Eye (tissue), 1 donor: ENCODE data around the gene PZP.
"Not testable (repeated sequence)": the region's sequence is repeated elsewhere in the genome, so short reads cannot be mapped to it uniquely, and the experiment has no call there.

ENCODE experiments used
- DNase-seq: peaks from one replicate; pipeline ENCODE4 v3.0.0-alpha.2; 2015

Gene PZP

DNA sequence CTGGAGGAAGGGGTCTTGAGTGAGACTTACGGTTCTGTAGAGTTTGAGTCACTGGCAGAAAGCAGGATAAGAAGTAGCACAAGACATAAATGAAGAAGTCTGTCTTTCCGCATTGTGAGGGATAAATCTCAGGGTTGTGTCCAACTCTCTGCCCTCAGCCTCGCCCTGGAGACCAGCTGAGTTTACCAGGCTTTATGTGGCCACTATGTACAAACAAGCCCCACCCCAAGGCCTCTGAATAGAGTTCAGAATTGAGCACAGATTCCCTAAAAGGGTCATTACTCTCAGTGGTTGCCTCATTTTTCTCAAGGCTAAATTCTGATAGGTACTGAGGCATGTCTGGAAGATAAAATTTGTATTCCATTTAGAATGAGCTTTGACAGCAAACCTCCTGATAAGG, at the start of gene PZP:
Gene PZP, minus strand, starts transcription at position 167 of the 400 bp plus-strand sequence. Its CDS starts 54 bp downstream, at position 113.
- DNase-seq: no peak

DNA sequence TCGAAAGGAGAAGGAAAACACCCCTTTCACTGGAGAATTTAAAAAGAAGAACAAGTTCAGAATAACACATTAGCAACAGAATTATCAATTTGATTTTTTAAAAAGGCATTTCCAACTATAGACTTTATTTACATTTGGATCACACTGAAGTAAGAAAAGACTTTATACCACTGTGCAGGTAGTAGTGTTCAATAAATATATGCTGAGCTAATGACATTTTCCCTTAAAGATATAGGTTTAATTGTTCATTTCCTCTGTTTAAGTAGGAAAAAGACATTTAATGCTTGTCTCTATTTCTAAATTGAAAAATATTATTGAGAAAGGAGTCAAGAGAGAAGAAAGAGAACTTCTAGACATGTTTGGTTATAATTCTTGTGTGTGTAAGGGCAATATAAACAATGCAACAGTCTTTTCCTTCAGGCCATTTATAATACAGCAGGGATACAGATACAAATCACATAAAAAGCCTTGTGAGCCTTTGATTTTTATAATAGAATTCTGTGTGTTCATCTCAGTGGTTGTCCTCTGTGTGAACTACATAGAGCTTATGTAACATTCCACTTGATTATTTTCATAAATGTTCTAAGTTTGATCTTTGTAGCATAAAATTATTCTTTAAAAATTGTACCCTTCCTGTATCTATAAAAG, 48.7 kb upstream of the PZP start:
- DNase-seq: no peak

DNA sequence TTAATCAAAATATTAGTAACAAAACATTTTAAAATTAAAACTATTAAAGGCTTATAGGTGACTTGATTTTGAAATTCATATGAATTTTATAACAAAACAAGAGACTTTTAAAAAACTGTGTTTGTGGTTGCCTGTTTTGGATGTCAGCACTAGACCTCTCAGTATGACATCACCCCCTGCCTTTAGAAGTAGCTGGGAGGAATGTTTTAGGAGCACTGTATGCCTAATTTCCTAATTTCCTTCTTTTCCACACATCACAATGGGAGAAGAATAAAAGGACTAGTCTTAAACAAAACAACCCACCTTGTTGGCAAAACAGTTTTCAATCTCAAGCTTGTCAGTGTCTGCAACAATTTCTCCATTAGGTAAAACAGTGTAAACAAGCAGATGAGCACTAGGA, 48.1 kb upstream of the PZP start:
- DNase-seq: no peak

DNA sequence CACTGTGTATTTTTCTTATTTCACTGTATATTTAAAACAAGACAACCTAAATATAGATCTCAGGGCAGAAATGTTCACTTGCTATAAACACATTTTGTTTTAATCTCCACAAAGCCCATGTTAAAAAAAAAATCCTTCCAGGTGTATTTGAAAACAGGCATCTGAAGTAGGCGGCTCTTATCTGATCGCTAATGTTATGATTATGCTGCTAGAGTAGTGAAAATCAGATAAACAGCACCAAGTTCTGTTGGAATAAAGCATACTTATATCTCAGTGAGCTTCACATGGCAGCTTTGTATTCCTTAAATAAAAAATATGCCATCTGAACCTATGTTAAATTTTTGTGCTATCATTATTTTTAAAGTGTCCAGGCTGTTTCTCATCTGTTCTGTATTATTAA, 47.6 kb upstream of the PZP start:
- no peak for DNase-seq

DNA sequence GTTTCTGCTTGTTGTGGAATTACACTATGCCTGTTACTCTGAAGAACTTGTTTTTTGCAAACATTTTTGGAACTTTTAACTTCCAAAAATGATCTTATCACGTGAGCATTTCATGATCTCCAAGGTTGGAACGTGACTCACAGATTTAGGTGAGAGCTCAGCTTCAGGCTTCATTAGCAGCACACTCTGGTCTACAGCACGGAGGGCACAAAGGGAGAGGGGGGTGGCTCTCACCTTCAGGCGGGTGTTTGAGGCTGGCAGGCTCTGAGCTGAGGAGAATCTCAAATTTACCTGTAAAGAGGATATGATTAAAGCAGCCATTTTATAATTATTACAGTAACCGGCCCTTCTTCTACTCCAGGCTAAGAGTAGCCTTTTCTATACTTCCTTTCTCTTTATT, 45.3 kb upstream of the PZP start:
- DNase-seq: no peak

DNA sequence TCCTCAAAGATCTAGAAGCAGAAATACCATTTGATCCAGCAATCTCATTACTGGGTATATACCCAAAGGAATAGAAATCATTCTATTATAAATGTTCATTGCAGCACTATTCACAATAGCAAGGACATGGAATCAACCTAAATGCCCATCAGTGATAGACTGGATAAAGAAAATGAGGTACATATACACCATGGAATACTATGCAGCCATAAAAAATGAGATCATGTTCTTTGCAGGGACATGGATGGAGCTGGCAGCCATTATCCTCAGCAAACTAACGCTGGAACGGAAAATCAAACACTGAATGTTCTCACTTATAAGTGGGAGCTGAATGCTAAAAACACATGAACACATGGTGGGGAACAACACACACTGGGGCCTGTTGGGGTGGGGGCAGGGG, 44.6 kb upstream of the PZP start:
- not testable (repeated sequence) for DNase-seq

DNA sequence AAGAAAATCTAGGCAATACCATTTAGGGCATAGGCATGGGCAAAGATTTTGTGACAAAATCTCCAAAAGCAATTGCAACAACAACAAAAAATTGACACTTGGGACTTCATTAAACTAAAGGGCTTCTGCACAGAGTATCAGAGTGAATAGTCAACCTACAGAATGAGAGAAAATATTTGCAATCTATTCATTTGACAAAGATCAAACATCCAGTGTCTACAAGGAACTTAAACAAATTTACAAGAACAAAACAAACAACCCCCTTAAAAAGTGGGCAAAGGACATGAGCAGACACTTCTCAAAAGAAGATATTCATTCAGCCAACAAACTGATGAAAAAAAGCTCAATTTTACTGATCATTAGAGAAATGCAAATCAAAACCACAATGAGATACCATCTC, 44.1 kb upstream of the PZP start:
- DNase-seq: no peak

DNA sequence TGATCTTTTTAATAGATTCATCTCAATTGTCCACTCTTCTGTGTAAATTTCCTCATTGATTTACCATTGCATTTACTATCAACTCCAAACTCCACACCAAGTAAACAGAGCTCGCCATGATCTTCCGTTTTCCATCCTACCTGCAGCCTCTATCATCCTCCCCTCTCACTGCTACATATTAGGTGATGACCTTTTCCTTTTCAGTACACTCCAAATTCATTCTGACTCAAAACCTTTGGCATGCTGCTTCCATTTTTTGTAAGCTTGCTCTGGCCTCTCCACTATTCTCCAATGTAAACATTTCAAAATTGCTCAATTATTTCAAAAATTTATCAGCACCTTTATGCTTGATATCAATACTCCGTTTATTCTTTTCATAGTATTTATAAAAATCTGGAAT, 40.2 kb upstream of the PZP start:
- no peak for DNase-seq

DNA sequence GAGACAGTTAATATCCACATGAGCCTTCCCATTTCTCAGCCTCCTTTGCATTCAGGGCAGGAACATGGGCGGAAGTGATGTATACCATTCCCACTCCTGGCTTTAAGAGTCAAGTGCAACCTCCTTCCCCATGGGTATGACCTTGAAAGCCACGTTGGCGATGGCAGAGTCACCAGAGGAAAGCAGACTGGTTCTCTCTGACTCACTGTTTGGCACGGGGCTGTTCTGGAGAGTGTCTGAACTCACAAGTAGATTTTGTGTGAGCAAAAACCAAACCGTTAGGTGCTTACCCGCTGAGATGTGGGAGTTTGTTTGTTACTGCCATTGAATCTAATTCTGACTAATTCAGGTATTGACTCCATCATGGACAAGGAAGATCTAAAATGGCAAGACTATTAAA, 36.7 kb upstream of the PZP start:
- DNase-seq: no peak

DNA sequence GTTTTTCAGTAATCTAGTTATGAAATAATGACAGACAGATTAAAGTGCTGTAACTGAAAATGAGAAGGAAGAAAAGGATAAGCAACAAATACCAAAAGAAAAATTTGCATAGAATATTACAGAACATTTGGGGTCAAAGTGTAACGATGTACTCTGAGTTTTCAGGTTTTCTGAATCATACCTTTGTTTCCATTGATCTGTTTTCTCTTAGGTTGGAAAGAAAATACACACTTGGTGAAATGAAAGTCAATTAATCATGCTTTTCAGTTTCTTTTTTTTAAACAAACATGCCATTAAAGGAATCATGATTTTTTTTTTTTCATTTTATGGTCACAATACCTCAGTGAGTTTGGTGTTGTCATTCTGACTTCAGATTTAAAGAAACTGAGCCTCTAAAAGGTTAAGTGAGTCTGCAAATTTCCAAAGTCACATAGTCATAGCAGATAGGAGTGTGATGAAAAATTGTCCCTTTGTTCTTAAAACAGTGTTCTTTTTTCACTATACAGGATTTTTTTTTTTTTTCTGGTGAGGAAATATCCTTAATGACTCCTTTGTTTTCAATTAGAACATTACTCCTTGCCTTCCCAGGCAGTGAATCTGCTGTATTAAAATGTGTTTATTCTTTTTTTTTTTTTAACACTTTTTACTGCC, 35.9 kb upstream of the PZP start:
- no peak for DNase-seq

DNA sequence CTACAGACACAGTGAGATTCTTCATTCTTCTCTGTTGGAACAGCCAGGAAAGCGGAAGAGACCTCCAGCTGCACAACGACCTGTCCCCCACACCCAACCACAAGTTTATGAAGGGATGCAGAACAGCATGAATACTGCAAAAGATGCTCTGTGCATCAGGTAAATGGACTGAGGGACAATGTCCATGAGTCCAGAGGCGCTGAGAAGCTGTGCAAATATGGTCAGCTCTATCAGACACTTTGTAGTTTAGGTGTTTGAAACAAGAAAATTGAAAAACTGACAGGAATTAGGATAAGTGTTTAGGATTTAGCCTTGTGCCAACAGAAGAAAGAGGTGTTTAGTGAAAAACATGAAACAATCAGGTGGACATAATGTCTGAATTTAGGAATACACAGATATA, 33.1 kb upstream of the PZP start:
- DNase-seq: no peak

DNA sequence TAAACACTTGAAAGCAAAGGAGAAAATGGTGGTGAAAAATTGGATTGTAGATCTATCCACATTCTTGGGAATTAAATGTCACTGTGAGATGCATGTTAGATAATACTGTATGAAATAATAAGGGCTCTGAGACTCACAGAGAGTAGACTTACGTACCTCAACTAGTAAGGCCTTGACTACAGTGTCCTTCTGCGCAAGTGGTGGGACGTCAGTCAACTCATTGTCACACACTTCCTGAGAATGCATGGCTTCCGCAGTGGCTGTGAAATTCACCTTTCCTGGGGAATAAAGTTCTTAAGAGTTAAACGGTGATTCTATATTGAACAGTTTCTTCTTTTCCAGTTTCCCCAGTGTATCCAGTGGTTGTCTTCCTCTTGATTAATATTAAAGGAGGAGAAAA, 32.6 kb upstream of the PZP start:
- no peak for DNase-seq

DNA sequence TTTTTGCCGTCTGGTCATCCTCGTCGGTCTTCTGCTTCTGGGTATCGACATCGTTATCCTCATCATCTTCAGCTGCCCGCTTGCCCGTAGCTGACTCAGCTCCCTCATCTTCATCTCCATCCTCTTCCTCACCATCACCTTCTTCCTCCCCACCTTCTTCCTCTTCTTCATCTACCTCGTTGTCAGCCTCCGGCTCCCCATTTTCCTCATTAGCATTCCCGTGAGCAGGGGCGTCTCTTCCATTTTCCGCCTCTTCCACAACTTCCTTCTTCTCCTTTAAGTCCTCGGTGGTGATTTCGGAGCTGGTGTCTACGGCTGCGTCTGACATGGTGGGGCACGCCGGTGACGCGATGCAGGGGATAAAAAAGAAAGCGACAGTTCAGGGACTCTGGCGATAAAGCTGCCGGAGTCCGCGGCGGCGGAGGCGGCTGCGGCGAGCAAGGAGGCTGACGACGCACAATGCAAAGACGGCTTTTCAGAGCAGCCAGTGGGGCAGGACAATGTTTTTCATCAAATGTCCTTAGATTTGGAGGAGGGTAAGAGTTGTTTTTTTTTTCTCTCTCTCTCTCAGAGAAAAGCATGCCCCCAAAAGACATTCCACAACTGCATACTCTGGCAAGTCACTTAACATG, 31.9 kb upstream of the PZP start:
- DNase-seq: peak; percentile 35

DNA sequence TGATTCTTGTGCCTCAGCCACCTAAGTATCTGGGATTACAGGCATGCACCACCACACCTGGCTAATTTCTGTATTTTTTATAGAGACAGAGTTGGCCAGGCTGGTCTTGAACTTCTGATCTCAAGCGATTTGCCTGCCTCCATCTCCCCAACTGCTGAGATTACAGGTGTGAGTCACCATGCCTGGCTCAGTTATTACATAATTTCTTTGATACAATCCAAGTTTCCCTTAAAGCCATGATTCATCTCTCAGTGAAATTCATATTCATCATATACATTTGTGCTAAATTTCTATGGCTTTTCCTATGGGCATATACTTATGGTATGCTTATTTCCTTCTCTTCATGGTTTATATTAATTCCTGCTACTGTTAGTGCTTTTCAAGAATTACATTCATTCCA, 29.1 kb upstream of the PZP start:
- DNase-seq: no peak

DNA sequence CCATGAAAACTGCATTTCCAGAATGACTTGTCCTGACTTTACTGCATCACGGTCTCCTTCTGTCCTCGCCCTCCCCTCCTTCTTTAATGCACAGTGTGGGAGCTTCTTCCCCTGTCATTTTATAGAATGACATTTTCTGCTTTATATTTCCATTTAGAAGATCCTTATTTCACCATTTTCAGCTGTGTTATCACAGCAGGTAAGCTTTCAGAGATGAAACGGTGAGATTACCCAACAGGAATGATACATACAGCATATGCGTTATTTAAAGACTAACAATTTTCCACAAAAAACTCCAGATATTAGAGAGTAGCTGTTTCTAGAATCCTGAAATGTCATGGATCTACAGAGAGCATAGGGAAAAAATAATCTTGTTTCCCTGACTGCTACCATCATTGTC, 27.3 kb upstream of the PZP start:
- no peak for DNase-seq

DNA sequence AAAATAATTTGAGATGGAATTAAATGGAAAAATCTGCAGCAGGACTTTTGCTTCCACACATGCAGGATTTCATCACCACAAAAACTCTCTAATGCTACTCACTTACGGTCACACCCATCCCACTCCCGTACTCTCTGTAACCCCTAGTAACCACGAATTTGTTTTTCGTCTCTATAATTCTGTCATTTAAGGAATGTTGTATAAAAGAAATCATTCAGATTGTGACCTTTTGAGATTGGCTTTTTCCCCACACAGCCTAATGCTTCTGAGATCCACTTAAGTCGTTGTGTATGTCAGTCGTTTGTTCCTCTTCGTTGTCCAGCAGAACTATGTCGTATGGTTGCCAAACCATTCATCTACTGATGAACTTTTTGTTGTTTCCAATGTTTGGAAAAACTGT, 19.8 kb upstream of the PZP start:
- no peak for DNase-seq

DNA sequence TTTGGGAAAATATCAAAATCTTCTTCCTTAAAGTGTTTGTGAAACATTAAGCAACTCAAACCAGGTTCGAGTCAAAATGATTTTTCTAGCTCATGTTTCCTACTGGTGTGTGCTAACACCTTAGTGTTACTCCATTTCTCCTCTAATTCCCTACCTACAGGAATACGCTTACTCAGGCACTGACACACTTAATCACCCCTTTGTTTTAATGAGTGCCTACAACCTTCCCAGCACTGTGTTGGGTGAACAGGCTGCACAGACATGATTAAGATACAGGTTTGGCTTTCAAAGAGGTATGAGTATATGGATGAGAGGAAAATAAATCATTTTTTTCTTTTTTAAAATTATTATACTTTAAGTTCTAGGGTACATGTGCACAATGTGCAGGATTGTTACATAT, 15.6 kb upstream of the PZP start:
- no peak for DNase-seq

DNA sequence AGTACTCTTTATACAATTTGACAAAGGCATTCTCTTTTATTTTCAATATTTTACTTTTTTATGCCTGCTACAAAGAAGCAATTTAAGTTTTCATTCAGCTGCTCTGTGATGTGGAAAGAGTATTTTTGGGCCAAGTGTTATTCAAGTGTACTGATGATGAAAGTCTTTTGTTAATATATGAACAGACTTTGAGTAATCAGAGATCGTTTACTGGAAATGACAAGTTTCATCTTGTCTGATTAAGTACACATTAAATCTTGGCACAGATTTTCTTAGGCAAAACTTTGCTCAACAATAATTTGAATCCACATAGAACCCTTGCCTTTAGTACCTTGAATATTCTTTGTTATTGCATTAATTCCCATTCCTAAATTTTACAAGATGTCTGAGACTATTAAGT, 13.3 kb upstream of the PZP start:
- DNase-seq: peak; percentile 16

DNA sequence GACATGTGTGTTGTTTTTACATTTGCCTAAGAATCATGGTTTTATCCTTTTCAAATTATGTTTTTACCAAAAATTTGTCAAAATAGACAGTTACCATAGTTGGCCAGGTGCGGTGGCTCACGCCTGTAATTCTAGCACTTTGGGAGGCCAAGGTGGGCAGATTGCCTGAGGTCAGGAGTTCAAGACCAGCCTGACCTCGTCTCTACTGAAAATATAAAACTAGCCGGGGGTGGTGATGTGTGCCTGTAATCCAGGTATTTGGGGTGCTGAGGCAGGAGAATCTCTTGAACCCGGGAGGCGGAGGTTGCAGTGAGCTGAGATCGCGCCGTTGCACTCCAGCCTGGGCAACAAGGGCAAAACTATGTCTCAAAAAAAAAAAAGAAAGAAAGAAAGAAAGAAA, 12.8 kb upstream of the PZP start:
- not testable (repeated sequence) for DNase-seq

DNA sequence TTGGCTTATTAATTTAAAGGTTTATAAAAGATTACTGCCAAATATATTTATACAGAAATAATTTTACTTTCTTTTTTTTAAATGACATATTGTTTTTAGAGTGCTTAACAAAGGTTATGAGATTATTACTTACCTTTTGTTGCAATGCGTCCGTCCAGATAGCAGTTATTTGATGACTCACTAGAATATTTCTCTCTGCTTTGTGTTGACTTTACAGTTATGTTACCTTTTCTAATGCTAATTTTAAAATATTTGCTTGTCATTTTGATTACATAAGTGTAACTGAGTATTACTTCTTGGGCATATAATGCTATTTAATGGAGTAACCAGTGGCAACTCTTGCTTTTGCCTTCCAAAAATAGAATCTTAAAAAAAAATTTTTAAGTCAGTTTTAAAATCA, 6.3 kb upstream of the PZP start:
- DNase-seq: no peak

DNA sequence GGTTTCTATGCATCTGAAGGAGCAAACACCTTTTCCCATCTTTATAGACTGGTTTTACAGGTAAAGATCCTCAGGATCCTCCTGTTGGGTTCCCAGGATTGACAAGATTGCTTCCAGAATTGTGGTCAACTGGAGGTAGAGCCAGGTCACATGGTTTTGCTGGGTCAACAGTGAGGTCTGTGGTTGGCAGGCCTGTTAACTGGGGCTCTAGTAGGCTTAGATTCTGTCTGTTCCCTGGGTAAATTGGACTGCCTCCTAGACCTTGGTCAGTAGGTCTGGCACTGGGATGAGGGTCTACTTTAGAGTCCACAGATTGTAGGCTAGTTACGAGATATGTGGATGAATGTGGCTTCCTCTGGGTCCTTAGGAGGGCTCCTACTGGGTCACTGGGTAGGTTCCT, 3.5 kb upstream of the PZP start:
- no peak for DNase-seq

DNA sequence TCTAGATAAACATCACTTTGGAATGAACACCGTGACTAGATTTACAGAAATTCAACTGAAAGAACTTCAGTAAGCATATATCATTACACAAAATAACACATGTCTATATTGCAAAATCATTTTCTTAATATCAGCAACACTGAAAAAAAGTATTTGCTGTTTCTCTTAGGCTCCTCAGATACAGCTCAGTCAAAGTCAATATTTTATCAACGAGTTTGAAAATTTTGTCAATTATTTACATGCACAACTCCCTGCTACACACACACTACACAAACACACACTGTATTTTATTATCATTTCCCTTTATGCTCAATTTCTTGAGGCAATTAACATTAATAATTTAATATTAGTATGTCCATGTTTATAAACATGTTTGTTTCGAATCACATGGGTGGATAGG, 3.8 kb downstream of the PZP start:
- no peak for DNase-seq

DNA sequence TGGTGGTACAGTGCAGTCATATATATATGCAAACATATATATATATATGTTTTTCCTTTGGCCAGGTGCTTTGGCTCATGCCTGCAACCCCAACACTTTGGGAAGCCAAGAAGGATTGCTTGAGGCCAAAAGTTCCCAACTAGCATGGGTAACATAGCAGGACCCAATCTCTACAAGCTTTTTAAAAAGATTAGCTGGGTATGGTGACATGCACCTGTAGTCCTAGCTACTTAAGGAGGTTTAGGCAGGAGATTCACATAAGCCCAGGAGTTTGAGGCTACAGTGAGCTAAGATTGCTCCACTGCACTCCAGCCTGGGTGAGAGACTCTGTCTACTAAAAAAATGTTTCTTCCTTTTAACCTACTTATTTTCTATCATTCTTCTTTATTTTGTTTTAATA, 10.2 kb downstream of the PZP start:
- no peak for DNase-seq

DNA sequence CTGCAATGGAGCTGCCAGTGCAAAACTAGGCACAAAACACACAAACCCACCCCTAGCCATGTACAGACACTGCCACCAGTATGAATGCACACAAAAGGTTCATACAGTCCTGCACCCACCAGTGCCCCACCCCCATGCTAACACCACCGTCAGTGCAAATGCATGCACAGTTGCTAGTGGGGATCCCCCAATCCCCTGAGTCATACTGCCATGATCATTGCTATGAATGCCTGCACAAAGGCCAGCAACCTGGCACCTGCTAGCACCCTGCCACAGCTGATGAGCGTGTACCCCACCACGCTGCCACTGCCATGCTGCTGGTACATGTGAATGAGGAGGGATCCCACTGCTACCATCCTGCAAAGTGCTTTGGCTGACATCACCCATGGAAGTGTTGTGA, 23.9 kb downstream of the PZP start:
- DNase-seq: no peak

DNA sequence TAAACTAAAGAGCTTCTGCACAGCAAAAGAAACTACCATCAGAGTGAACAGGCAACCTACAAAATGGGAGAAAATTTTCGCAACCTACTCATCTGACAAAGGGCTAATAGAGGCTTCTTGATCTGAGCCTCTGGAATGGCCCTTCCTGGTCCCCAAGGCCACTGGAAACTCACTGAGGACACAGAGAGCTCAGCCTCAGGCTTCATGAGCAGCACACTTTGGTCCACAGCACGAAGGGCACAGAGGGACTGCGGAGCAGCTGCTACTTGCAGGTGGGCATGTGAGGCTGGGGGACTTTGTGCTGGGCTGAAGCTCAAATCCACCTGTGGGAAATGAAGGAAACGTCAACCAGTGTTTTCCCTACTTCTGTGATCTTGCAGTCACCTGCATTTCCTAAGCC, 27.4 kb downstream of the PZP start:
- DNase-seq: no peak
